ENCODE data around the gene TENM4.

TENM4 gene

DNA sequence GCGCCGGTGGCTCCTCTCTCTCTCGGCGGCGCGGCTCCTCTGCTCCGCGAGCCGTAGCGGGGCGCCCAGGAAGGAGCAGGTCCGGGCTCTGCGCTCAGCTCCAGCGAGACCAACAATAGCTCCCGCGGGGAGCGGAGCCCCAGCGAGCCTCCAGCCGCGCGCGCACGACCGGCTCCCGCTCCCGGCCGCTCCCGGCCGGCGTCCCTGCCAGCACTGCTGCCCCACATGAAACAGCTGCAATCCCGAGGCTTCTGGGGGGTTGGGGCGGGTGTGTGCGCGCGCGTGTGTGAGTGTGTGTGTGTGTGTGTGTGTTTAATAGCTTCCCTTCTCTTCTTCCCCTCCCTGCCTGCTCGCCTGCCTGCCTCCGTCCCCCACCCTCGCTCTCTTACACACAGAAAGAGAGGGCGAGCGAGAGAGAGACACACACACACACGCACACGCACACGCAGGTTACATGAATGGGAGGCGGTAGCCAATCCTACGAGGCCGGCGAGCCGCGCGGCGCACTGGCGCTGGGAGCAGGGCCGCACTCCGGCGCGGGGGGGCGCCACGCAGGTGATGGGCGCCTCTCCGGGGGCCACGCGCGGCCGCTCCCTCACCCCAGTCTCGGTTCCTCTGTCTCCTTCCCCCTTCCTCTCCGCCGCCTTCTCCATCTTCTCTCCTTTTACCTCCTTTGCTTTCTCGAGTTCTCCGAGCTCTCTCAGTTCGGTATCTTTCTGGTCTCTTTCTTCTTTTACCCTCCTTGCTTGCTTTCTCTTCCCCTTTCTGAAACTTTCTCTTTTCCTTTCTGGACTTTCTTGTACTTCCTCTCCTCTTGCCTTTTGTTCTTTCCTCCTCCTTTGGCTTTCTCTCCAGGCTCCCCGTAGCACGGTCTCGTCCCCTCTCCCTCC lies at the start of gene TENM4:
TENM4 (minus strand) TSS at position 460 of the 890 bp plus-strand sequence. CDS start 371,086 bp downstream, outside the sequence.
- no peak for DNase-seq

DNA sequence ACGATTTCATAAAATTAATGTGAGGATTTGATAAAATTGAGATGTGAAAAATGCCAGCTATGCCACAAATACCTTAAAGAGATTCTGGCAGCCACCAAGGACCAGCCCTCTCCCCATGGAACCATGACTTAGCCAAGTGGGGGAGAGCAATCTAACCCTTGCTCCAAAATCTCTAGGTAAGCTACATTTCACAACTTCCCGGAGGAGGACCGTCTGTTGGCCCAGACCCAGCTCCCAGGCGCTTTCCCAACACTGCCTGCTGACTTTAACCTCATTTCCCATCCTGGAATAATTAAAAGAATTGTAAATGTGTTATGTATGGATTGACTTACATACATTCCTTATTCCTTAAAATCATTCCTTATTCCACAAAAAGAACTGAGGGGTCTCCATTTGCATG lies 47.5 kb upstream of the TENM4 start:
- no peak for DNase-seq

DNA sequence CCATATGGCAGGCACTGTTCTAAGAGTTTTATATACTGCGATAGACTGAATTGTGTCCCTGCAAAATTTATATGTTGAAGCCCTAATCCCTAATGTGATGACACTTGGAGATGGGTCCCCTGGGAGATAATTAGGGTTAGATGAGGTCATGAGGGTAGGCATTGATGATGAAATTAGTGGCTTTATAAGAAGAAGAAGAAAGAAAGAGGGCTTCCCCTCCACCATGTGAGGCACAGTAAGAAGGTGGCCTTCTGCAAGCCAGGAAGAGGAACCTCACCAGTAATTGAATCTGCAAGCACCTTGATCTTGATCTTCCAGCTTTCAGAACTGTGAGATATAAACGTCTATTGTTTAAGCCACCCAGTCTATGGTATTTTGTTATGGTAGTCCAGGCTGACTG lies 46.6 kb upstream of the TENM4 start:
- DNase-seq = no peak

DNA sequence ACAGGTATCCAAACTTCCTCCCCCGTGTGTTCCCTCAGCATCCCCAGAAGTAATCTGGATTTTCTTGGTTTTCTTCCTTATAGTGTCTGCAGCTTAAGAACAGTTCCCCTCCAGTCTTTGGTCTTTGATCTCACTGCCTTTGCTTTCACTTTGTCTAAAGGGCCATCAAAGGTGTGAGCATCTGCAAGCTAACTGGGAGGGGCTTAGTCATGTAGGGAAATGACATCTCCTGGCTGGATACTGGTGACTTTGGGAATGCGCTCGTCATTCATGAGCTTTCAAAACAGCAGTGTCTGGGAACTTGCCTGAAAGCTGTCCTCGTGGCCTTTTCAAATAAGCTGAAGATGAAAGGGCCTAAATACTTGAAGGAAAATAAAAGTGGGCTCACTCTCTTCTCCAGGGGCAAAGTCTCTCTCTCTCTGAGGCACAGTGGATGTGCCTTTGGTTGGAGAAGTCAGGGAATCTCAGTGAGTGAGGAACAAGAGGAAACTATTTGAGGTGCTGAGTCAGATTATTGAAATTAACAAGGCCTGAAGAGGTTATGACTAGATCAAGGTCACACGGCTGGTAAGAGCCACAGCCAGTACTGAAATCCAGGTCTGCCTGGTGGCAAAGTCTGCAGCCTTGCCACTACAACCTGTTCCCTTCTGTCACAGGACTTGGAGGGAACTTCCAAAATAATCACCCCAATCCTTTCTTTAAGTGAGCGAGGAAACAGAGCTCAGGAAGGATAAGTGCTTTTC lies 45.6 kb upstream of the TENM4 start:
- no peak for DNase-seq

DNA sequence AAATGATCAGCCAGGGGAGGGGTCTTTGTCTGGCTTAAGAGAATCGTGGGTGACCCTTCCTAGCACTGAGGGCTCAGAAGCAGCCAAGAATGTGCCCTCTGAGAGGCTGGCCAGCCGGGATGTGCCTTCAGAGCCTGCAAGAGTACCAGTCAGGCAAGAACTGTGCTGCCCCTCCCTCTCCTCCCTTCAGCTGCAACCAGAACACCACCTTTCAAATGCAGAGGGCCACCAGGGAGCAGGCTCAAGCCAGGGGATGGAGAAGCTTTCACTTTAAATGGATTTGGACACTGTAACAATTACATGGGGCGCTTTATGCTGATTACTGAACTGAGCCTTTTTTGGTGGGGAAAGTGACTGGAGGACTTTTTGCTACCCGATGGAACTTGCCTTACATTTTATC lies 44.9 kb upstream of the TENM4 start:
- DNase-seq = no peak

DNA sequence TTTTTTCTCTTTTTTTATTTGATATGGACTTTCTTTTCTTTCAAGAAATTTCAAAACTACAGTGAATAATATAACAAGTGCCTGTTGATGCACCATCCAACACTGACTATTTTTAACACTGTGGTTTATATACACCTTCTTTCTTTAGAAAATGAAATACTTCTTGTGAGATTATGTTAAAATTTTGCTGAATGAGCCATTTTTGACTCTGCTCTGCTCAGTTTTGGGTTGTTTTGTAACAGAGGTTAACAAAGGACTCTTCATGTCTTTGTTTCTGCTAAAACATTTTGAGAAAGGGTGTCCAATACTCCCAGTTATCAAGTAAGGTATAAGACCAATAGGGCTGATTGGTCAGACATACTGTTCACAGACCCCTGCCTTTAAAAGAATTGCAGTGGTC lies 44.0 kb upstream of the TENM4 start:
- no peak for DNase-seq

DNA sequence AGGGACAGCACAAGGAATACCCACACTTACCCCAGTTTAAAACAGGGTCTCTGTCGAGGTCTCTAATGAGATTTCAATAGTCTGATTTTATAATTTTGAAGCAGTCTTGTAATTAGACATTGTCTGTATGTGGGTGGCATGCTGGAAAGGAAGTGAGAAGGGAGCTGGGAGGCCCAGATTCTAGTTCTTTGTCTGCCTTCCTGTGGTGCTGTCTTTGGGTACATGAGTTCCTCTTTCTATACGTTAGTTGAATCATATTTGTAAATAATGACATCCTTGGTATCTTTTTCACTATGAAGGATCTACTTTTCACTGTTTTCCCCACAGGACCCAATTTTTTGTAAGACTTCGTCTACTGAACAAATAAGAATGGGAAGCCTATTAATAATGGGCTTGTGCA lies 42.0 kb upstream of the TENM4 start:
- no peak for DNase-seq

DNA sequence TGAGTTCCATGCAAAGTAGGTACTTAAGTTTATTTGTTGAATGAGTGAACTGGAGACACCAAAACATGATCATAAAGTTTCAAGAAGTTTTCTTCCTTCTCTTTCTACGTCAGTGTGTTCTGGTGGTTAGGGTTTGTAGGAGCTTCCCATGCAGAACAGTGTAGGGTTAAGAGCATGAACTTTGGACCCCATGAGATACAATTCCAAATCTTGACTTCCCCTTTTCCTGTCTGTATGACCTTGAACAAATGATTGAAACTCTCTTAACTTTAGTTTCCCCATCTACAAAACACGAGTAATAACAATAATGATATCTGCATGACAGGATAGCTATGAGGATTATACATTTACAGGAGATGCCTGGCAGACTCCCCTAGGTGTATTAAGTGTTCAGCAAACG lies 41.0 kb upstream of the TENM4 start:
- no peak for DNase-seq

DNA sequence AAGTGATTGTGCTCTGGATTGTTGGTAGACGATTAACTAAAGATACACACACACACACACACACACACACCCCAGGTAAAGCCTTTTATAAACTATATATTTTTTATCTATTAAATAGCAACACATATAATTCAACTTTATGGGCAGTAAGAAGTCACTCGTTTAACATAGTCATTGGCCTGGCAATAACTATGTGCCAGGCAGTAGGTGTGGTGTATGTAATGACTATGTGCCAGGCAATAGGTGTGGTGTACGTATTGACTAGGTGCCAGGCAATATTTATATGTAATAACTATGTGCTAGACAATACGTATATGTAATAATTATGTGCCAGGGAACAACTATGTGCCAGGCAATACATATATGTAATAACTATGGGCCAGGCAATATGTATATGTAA lies 40.0 kb upstream of the TENM4 start:
- DNase-seq = no peak

DNA sequence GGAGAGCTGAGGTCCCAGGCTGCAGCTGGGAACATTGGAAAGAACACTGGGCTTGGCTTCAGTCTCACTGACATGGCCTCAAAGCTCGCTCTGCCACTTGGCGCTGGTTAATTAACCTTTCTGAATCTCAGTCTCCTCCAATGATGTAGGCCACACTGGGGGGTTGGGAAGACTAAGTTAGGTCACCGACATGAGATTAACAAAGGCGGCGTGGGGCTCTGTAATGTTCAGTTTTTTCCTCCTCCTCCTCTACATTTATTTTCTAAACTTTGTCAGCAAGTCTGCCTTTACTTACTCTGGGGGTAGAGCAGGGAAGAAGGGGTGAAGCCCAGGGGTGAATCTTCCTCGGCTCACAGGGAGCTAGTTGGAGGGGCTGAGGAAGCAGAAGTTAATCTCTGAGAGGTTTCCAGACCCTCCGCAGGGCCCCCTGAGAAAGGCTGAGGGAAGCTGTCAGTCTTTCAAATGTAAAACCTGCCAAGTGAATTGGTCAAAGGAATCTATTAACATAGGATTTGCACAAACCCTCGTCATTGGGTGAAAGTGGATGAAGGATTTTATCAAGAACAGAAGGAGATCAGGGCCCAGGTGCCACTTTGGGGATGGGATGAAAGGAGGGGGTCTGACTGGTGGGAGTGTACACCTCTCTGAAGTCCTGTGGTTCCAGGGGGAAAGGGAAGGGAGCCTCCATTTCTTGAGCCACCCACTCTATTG lies 32.1 kb upstream of the TENM4 start:
- DNase-seq = no peak

DNA sequence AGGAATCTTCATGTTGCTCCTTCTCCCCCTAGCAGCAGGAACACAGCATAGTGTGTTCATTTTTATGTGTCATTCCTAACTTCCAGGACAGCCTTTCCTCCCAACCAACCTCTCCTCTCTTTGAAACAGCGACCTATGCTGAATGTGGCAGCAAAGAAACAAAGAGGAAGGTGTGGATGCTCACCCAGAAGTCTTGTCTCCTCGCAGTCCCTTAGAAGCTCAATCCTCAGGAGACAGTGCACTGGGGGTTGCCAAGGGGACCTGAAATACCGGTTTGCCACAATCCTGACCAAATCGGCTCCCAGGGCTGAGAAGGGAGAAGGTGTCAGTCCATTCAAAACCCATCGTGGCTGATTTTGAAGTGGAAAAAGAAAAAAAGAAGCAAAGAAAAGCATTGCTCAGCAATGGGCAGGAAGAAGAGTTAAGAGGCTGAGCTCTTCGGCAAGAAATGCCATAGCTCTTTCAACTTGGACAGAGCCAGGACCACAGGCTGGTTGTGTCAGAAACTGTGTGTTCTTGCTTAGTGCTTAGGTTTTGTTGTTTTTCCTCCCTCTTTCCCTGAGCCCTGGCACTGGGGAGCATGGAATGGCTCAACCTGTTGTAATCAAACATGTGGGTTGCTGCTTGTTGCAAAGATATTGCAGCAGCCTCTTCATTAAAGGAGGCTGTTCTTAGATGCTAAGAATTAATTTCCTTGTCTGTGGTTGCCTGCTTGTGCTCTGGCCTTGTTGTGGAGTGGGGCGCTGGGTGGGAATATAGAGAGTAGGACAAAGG lies 30.4 kb upstream of the TENM4 start:
- DNase-seq = no peak

DNA sequence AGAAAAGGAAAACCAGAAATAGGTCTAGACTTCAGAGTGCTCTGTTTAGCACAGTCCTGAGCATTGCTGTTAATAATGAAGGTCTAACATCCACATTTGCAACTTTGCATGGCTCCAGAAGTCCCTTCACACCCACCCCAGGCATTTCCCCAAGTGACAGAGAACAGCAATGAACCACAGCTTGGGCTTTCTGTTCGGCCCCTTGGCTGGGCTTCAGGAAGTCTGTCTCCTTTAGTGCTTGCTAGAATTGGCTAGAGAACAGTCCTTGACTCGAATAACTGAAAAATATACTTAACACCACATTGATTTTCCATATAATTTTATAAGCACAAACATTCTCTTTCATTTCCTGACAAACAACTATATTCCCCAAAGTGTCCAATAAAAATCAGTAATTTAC lies 29.3 kb upstream of the TENM4 start:
- no peak for DNase-seq

DNA sequence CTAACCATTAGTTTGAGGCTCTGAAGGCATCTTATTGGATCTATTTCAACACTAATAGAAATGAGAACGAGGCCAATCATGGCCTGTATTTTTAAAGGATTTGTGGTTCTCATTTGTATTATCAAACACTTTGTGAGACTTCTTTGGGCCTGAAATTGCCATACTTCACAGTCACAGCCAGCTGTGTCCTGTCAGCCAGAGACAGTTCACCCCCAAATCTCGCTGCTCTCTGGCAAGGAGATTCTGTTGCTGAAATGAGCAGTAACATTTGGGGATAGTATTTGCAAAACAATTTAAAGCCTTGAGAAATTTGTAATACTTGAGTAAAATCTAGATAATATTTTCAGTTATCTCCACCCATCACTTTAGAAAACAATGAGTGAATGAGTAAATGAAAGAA lies 26.9 kb upstream of the TENM4 start:
- DNase-seq = no peak

DNA sequence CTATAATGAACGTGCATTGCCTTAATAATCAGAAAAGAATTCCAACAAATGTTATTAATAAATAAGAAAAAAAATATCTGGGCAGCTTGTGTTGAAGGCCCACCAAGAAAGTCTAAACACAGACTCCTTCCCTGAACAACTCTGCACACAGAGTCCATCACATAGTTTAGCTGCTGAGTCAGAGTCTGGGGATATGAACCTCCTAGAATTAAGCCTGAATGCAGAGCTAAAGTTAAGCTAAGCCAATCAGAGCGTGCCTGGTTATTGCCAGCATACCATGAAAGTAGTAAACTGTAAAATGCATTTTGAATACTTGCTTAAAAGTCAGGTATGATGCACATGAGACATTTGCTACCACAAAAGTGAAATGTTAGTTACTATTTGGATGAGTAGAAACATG lies 25.6 kb upstream of the TENM4 start:
- no peak for DNase-seq

DNA sequence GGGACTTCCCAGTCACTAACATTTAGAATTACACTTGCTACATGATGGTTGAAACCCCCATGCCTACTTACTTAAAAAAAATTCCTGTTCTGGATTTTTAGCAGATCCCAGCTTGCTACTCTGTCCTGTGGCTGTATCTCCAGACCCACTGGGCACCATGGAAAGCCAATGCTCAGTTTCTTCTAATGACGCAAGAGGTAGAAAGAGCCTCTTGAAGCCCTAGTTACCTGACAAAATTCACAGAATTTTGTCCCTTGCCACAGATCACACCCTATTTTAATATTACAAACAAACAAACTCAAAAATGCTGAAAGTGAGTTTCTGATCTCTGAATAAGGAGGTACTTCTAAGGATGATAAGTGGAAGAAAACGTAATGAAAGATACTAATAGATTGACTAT lies 24.3 kb upstream of the TENM4 start:
- no peak for DNase-seq

DNA sequence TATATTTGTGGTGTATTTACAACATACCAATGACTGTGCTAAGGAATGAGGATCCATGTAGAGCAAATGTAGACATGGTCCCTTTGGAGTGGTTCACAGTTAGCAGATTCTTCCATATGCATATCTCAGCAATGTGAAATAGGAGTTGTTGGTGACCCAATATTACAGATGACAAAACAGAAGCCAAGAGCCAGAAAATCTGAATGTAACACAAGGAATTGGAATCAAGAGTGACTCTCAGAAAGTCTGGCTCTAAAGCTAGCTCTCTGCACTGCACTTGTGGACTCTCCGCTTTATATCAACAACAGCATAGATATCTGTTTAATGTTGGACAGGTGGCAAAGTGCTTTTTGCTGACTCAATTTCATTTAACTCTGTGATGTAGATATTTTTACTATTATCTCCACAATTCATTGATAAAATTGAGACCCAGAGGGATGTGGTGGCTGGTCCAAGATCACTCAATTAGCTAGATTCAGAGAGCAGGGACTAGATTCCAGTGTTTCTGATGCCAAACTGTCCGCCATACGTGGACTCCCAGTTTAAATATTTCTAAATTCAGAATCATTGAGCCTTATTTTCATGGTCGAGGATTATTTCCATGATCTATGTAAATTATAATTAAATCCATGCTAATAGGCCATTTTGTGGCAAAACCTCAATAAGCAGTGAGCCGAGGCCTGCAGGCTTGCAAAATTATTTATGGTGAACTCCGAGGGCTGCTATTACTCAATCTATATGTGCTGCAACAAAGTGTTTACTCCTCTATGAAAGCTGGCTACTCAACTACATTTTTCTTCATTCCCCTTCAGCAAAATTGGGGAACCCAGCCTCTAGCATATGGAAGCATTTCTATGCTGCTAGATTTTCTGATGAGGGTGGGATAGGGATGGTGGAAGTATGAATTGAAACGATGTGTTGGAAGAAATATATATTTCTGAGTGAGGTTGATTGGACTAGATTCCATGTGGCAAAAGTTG lies 21.1 kb upstream of the TENM4 start:
- DNase-seq = no peak

DNA sequence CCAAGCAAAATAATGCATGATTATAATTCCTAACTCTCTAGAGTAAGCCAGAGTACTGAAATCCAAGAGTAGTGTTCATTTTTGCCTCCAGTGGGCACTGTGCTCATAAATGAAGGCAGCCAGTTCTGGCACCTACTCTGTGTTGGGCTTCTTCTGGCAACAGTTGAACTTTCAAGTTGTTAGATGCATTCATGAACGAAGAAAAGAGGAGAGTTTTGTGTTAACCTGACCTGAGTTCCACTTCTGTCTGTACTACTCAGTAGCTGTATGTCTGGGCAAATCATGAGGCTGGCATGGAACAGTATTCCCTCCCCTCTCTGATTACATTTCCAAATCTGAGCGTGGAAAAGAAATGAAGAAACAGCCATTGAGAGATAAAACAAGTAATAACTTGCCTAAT lies 20.3 kb upstream of the TENM4 start:
- DNase-seq = no peak

DNA sequence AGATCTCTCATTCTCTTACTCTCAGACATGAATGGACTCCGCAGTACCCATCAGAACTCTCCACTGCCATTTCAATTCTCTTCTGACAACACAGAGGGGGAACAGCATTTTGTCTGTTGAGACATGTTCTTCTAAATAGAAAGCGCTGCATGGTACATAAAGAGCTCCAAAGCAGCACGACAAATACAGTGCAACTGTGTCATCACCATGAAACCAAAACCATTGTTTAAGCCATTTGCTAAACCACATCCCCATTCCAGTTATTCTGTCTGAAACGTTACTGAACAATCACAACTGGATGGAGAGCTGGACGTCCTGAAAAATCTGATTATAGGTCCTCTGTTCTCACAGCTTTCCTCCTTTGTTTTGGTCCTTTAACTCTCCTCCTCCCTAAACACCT lies 17.9 kb upstream of the TENM4 start:
- DNase-seq = no peak

DNA sequence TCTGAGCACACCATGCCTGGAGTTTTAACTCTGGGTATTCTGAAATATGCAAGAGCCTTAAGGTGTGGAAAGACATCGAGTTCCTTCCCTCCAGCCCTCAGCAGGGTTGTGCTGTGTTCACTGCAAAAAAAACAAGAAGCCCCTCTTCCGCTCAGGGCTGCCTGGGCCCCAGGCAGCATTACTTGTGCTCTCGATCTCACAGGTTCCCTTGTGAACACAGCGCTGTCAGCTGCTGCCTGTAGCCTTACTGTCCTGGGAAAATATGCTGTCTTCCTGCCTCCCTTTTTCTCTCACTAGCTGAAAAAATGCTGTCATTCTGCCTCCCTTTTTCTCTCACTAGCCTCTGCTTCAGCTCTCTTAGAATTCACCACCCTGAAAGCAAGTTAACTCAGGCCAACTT lies 15.7 kb upstream of the TENM4 start:
- DNase-seq = no peak

DNA sequence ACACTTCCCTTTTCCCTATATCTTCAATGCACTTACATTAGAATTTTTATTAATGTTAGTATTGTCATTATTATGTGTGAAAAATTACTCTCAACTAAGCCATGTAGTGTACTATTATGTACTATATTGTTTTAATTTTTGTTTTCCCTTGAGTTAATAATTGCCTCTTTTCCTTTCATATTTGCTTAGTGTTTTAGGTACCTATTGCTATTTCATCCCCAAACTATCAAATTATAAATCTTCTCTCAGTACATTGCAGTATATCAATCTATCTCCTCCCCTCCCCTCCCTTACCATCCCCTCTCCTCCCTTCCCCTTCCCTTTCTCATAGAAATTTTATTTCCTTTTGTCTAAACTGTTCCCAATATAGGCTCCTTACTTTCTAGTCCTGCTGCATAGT lies 12.8 kb upstream of the TENM4 start:
- no peak for DNase-seq

DNA sequence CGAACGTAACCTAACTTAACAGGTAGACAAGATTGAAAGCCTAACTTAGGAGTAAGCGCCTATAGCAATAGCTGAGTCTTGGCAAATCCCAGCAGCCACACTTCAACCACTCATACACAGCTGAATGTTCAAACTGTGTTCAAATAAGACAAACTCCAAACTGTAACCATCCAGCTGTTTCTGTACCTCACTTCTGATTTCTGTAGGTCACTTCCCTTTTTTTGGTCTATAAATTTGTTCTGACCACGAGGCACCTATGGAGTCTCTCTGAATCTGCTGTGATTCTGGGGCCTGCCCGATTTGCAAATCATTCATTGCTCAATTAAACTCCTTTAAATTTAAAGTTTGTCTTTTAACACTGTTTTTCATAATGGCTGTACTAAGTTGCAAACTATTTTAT lies 8.2 kb upstream of the TENM4 start:
- no peak for DNase-seq

Measured in NCI-H446 treated with DMSO at 0.1 percent for 48 hours (cell line).